GM06990 (cell line): ENCODE measurements around the gene TRIM68.

Source experiments
- DNase-seq: peaks from one replicate; pipeline ENCODE4 v3.0.0-alpha.2; 2011; ENCODE audit not compliant: insufficient read length; ENCODE audit errors: extremely low read depth
- H3K27me3 ChIP-seq: replicated peaks from 2 replicates; pipeline ENCODE4 v1.6.0; 2011; ENCODE audit warnings: low read length; ENCODE audit not compliant: control insufficient read depth, insufficient read depth
- H3K36me3 ChIP-seq: 2 replicates; pipeline ENCODE4 v1.5.1; 2011; ENCODE audit warnings: low read length; ENCODE audit not compliant: control insufficient read depth, insufficient read depth
- H3K4me3 ChIP-seq: replicated peaks from 2 replicates; pipeline ENCODE4 v1.5.1; 2011; ENCODE audit warnings: low read depth, mild to moderate bottlenecking, control low read depth, low read length
- CTCF ChIP-seq: IDR thresholded peaks from 2 replicates; pipeline ENCODE4 v1.5.1; 2011; ENCODE audit warnings: low read length, control low read depth, mild to moderate bottlenecking, inconsistent platforms; ENCODE audit not compliant: insufficient read depth, poor library complexity, severe bottlenecking

TRIM68 gene

GRCh38 chr11:4643682-4644081 is 35.7 kb upstream of the TRIM68 start, which contains the start of gene OR51E1:
Gene OR51E1 (plus strand): TSS chr11:4643982. CDS start chr11:4652527, 8,545 bp downstream.
- no peak for DNase-seq
- Histone ChIP-seq H3K36me3 (no peaks in the 10 kb centered on the region), H3K4me3 (no peak within 1 kb of the TSS), H3K27me3 (no peaks in the 10 kb centered on the region; the same call in 1 of the 2 replicates)
- TF ChIP-seq CTCF: no peak

- no peak for DNase-seq
- Histone ChIP-seq H3K36me3 (no peaks in the 10 kb centered on the region), H3K4me3 (no peak overlapping the region), H3K27me3 (no peaks in the 10 kb centered on the region; the same call in 1 of the 2 replicates)
- no peak for TF ChIP-seq CTCF
Measured at GRCh38 chr11:4643076-4643475, 35.0 kb upstream of the TRIM68 start.

- Histone ChIP-seq H3K27me3 (no peaks in the 10 kb centered on the region; the same call in 1 of the 2 replicates), H3K4me3 (no peak overlapping the region), H3K36me3 (no peaks in the 10 kb centered on the region)
- no peak for DNase-seq
- no peak for TF ChIP-seq CTCF
Measured at GRCh38 chr11:4642043-4642442, 34.0 kb upstream of the TRIM68 start.

GRCh38 chr11:4641501-4641900 is 33.5 kb upstream of the TRIM68 start:
- Histone ChIP-seq H3K27me3 (no peaks in the 10 kb centered on the region; the same call in 1 of the 2 replicates), H3K36me3 (no peaks in the 10 kb centered on the region), H3K4me3 (no peak overlapping the region)
- TF ChIP-seq CTCF: no peak
- no peak for DNase-seq

- no peak for DNase-seq
- TF ChIP-seq CTCF: no peak
- Histone ChIP-seq H3K4me3 (no peak overlapping the region), H3K27me3 (no peaks in the 10 kb centered on the region; the same call in 1 of the 2 replicates), H3K36me3 (no peaks in the 10 kb centered on the region)
Measured at GRCh38 chr11:4639931-4640330, 31.9 kb upstream of the TRIM68 start.

GRCh38 chr11:4637662-4638047 is 29.6 kb upstream of the TRIM68 start:
- no peak for TF ChIP-seq CTCF
- Histone ChIP-seq H3K27me3 (no peaks in the 10 kb centered on the region), H3K4me3 (no peak overlapping the region), H3K36me3 (no peaks in the 10 kb centered on the region)
- no peak for DNase-seq
